Fibroblast of gingiva (primary cell): Measurements from ENCODE around the gene UPF3A.
A peak's percentile ranks its signal among the peaks of the same experiment; 100 is the strongest.
"Not testable (repeated sequence)": the region's sequence is repeated elsewhere in the genome, so short reads cannot be mapped to it uniquely, and the experiment has no call there.

ENCODE experiments used
- DNase-seq: peaks from one replicate; pipeline ENCODE4 v3.0.0-alpha.2; 2011; ENCODE audit warnings: low read depth

UPF3A gene, protein sequence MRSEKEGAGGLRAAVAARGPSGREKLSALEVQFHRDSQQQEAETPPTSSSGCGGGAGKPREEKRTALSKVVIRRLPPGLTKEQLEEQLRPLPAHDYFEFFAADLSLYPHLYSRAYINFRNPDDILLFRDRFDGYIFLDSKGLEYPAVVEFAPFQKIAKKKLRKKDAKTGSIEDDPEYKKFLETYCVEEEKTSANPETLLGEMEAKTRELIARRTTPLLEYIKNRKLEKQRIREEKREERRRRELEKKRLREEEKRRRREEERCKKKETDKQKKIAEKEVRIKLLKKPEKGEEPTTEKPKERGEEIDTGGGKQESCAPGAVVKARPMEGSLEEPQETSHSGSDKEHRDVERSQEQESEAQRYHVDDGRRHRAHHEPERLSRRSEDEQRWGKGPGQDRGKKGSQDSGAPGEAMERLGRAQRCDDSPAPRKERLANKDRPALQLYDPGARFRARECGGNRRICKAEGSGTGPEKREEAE

DNA sequence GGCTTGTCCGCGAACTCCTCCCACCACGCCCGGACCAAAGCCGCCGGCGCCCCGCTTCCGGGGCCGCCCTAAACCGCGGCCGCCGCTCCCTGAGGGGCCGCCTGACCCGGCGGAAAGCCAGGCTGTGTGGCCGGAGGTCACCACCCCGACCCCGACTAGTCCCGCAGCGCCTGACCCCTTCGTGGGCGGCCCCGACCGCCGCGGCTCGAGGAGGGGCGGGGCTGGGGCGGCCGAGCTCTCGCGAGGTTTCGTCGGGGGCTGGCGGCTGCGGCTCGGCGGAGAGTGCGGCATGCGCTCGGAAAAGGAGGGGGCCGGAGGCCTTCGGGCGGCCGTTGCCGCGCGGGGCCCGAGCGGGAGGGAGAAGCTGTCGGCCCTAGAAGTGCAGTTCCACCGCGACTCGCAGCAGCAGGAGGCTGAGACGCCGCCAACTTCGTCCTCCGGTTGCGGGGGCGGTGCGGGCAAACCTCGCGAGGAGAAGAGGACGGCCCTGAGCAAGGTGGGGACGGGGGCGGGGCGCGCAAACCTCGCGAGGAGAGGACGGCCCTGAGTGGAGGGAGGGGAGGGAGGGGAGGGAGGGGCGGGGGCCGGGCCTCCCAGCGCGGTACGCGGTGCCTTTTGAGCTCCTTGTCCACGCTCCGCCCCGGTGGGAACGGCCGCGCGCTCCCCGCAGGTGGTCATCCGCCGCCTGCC lies at the start of gene UPF3A:
Gene UPF3A (plus strand): TSS at position 251 of the 690 bp plus-strand sequence. CDS start 39 bp downstream, at position 290.
- peak; percentile 94 for DNase-seq

DNA sequence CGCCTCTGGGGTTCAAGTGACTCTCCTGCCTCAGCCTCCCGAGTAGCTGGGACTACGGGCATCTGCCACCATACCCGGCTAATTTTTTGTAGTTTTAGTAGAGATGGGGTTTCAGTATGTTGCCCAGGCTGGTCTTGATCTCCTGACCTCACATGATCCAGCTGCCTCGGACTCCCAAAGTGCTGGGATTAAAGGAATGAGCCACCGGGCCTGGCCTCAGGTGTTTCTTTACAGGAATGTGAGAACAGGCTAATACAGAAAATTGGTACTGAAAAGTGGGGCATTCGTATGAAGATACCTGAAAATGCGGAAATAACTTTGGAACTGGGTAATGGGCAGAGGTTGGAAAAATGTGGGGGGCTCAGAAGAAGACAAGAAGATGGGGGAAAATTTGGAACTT lies 49.5 kb upstream of the UPF3A start:
- no peak for DNase-seq

DNA sequence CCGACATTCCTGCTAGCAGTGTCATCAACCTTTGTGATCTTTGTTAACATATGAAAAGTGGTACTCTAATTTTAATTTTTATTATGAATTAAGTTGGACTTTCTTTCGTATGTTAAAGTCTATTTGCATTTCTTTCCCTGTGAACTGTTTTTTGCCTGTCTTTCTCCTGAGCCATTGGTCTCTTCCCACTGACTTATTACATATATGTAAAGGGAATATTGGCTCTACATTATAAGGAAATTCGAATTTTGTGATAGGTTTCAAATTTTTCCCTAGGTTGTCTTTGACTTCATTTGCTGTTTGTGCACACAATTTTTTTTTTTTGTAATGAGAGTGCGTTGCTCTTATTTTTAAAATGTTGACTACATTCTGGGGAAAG lies 47.1 kb upstream of the UPF3A start:
- no peak for DNase-seq

DNA sequence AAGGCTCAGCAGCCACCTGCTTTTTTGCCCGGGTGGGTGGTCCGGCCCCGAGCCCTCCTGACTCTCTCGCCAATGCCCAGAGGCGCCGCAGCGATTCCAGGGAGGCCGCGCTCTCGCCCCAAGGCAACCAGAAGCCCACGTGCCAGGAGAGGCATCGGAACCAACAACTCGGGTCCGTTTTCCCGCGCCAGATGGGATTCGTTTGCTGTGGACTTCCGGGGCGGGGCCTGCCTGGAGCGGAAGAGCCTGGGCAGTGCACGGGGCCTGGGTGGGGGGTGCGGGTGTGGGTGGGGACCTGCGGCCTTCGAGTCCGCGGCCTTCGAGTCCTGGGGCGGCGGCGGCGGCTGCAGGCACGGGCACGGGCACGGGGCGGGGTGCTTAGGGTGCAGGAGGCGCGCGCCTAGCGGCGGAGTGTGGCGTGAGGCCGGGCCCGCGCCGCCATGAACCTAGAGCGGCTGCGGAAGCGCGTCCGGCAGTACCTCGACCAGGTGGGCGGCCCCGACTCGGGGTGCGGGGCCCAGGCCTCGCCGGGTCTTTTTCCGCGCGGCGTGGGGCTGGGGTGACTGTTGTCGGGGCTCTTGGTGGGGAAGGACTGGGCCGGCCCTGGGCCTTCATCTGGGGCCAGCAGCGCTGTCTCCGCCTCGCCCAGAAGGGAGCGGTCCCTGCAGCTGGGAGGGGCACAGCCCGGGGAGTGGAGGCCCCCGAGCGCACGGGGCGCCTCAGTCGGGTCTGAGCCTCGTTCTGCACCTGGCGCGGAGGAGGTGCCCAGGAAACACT lies 46.6 kb upstream of the UPF3A start, which contains the start of gene CDC16:
Gene CDC16 (plus strand): TSS at position 253 of the 777 bp plus-strand sequence. CDS start 188 bp downstream, at position 441.
- peak; percentile 90 for DNase-seq

DNA sequence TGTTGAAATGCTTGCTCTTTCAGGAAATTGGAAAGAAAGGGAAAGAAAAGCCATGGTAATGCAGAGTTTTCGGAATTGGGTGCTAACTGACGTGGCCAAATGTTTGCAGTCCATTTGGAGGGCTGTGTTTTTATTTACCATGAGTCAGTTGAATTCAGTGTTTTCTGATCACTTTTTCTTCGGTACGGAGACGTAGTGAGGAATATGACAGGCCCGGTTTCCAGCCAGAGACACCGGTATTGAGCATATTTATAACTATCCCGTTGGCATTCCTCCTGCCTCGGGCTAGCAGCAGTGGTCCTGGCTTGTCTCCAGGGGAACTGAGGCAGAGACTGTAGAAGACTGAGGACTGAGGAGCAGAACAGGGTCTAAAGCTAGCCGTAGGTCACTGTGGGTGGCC lies 45.7 kb upstream of the UPF3A start:
- no peak for DNase-seq

DNA sequence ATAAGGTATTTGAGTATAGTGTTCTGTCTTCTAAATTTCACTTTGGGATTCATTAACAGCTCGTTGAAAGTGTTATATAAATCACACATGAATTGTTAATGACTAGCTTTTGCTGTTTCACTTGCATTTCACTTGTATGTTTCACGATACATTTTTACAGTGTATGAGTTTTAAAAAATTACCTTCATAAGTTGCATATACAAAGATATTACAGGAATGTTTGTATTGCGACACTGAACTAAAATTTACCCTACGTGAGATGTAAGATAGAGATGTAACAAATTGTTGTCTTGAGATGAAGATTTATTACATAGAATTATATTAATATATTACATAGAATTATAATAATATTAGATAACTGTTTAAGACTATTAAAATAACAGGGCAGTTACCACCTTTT lies 45.2 kb upstream of the UPF3A start:
- DNase-seq = no peak

DNA sequence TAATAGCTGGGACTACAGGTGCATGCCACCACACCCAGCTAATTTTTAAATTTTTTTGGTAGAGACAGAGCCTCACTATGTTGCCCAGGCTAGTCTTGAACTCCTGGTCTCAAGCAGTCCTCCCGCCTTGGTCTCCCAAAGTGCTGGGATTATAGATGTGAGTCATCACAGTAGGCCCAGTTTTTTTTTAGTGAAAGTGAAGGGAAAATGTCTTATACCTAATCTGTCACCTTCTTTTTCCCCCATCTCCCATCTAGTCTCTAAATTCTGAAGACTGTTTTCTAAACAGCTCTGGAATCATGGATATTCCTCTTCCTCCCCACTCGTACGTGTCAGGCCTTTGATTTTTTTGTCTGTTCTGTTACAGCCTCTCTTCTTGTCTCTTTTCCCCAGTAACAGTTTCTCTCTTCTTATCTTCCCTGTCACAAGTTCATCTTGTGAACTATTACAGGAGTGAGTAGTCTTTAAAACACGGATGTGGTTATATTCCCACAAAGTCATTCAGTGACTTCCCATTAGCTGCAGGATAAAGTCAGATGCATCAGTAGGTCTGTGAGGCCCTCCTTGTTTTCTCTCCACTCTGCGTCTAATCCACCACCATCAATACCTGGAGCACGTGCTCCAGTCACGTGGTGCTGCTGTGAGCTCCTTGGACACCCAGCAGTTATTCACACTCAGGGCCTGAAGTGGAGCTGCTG lies 43.8 kb upstream of the UPF3A start:
- DNase-seq = no peak

DNA sequence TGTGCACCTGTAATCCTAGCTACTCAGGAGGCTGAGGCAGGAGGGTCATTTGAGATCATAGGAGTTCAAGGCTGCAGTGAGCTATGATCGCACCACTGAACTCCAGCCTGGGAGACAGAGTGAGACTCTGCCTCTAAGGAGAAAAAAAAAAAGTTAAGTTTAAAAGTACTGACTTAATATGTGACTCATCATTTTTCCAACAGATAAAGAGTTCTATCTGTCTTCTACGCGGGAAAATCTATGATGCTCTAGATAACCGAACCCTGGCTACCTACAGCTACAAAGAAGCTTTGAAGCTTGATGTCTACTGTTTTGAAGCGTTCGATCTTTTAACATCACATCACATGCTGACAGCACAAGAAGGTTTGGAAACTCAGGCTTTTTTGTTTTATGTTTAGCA lies 39.5 kb upstream of the UPF3A start:
- DNase-seq = no peak

DNA sequence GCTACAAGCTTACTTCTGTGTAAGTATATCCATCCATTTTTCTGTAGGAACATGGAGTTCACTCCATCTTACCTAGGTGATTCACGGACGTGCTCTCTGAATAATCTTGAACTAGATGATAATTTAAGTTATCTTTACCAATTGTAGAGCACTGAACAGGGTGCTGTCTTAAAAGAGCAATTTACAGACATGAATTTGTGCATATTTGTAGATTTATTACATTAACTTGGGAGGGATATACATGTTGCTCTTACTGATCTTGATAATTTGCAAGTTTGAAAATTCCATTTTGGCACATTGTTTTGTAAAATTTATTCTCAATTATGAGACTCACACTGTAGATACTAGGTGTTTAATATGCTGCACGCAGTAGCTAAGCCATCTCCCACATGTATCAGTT lies 37.4 kb upstream of the UPF3A start:
- no peak for DNase-seq

DNA sequence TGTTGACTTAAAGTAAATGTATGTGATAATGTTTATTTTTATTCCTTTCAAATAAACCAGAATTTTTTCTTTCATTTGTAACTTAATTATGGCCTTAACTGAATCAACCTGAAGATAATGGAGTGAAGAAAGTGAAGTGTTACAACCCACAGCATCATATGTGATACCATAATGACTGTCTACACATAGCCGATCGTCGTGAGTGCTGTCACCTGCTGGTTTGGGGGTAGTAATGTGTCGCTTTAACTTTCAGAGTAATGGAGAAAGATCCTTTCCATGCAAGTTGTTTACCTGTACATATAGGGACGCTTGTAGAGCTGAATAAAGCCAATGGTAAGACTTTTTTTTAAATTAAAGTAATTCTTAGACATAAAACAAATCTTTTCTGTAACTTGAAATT lies 36.8 kb upstream of the UPF3A start:
- DNase-seq = no peak

DNA sequence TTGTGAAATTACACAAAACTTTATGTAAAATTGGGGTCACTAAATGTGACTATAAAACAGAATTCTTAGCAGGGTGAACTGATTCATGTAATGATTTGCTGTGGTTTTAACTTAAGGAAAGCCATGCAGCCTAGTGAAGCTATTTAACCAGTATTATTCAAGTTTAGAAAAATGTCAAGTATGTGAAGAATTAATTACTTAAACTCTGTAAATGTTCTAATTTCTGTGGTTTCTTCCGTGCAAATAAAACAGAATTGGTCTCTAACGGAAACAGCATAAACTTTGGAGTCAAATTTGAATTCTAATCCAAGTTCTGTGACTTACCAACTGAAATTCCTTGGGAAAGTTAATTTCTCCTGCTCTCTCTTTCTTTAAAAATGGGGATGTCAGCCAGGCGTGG lies 33.4 kb upstream of the UPF3A start:
- peak; percentile 35 for DNase-seq

DNA sequence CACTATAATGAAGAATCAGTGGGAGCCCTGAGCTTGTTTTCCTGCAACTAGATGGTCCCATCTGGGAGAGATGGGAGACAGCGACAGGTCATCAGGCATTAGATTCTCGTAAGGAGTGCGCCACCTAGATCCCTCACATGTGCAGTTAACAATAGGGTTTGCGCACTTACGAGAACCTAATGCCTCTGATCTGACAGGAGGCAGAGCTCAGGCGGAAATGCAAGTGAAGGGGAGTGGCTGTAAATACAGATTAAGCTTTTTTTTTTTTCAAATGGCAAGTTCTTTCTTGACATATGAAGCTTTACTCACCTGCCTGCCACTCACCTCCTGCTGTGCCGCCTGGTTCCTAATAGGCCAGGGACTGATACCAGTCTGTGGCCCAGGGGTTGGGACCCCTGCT lies 32.3 kb upstream of the UPF3A start:
- DNase-seq = no peak

DNA sequence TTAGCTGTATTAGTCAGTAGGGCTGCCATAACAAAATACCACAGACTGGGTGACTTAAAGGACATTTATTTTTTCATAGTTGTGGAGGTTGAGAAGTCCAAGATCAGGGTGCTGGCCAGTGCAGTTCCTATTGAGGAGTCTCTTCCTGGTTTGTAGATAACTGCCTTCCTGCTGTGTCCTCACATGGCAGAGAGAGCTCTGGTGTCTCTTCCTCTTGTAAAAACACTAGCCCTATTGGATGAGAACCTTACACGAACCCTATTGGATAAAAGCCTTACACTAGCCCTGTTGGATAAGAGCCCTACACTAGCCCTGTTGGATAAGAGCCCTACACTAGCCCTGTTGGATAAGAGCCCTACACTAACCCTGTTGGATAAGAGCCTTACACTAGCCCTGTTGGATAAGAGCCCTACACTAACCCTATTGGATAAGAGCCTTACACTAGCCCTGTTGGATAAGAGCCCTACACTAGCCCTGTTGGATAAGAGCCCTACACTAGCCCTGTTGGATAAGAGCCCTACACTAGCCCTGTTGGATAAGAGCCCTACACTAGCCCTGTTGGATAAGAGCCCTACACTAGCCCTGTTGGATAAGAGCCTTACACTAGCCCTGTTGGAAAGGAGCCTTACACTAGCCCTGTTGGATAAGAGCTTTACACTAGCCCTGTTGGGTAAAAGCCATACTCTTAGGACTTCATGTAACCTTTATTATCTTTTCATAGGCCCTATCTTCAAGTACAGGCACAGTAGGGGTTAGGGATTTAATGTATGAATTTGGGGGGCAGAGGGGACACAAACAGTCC lies 29.6 kb upstream of the UPF3A start:
- DNase-seq = not testable (repeated sequence)

DNA sequence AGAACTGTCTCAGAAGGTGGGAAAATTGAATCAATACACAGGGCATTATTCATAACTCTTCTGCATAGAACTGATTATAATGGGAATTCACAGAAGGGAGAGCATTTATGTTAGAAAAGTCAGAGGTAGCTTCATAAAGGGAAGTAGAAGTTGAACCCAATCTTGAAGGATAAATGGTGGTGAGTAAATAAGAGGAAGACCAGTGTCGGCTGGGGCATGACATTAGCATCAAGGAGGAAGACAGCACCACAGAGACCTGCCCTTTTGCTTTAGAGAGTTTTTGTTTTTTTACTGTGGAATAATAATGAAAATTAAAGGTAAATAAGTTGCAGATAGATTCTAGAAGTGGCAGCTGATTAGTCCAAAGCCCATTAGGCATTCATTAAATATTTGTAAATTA lies 24.9 kb upstream of the UPF3A start:
- DNase-seq = no peak

DNA sequence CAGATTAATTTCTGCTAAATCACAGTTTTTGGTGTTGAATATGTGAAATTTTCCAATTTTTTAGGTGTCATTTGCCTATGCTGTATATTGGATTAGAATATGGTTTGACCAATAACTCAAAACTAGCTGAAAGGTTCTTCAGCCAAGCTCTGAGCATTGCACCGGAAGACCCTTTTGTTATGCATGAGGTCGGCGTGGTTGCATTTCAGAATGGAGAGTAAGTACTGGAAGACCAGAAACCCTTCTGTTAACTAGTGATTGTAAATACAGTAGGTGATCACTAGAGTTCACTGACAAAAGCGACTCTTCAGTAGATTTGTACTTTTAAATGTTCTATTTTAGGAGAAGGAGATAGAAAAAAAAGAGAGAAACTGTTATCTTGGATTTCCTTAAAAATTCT lies 24.4 kb upstream of the UPF3A start:
- no peak for DNase-seq

DNA sequence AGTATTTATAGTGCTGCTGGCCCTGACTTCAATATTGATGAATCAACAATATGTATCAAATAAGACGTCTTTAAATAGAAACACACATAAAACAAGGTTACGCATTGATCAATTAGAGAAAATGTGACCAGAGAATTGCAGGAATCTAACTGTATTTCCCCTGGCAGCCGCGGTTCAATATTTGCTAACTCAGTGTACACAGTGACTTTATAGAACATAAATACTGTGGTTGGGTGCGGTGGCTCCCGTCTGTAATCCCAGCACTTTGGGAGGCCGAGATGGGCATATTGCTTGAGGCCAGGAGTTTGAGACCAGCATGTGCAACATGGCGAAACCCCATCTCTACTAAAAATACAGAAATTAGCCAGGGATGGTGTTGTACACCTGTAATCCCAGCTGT lies 22.8 kb upstream of the UPF3A start:
- no peak for DNase-seq

DNA sequence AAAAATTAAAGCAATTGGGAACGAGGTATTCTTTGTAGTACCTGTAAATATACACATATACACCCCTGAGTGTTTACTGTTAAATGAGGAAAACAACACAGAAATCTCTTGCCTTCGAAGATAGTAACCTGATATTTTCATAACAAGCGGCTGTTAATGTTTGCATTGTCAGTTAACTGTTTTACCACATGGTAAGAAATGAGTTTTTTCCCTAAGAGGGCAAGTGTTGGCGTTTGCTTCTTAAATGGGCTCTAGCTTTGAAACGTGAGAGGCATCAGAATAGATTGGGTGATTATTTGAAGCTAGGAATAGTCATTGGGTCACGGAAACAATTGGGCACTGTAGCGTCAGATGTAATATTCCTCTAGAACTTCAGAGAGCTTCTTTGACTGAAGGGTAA lies 22.0 kb upstream of the UPF3A start:
- DNase-seq = no peak

DNA sequence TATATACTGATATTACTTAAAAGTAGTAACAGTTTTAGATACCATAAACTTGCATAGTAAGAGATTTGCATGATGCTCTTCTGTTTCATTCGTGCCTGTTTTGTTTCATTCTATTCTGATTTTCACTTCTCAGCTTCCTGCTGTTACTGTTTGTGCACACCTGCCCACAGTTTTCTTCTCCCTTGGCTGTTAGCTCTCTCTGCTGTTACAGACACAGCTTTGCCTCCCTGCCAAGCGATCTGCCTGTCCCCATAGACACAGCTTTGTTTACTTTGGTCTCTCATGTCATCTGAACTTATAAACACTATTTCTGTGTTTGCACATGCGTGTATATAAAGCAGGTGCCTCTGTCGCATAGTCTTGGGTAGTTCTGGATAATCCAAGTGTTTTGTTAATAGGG lies 21.4 kb upstream of the UPF3A start:
- DNase-seq = no peak

DNA sequence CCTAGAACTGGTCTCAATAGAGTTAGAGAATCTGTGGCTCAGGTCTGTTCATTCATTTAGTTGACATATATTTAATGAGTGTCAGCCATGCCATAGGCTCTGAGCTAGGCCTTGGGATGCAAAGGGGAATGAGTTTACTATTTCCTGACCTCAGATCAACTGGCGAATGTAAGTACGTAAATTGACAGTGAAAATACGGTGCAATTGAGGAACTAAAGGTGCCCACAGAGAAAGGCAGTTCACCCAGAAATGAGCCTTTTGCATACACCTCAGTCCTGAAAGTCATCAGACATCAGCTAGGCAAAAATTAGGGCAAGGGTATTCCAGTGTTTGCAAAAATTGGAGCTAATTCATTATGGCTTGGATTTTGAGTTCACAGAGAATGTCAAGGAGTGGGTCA lies 20.6 kb upstream of the UPF3A start:
- no peak for DNase-seq

DNA sequence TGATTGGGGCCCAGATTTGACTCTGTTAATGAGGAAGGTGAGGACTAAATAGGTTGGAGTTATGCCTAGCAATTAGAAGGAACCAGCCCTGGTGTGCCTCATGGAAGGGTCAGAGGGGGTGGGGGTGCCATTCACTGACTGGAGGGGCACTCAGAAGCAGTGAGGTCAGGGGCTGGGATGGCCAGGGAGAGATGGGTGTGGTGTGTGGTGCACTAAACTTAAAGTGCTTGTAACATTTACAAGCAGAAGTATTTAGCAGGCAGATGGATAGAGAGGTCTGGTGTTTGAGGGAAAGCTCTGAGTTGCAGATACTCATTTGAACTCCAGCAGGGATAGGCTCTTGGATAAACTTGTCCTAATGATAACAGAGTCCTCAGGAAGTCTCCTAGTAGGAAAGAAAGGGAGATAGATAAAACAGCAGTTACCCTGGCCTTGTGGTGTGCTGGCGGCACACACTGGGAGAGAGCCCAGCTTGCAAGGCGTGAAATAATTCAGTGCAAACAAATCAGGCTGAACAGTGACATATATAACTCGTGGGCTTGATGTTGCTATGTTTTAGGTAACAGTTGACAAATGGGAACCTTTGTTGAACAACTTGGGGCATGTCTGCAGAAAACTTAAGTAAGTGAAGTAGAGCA lies 20.0 kb upstream of the UPF3A start:
- DNase-seq = no peak

DNA sequence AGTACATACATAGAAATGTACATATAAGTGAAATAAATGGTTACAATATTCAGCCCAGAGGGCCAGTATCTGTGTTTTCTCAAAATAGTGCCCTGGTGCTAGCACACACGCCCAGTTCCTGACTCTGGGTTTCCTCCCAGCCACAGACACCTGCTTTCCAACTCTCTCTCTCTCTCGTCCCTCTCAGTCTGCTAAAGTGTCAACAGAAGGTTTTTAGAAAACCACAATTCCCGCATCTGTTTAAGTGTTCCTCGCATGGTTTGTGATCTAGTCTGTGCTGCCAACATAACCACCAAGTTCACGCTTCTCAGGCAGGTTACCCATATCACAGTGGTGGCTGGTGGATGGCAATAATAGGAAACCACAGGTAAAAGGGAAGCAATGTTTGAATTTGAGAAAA lies 17.8 kb upstream of the UPF3A start:
- no peak for DNase-seq
